PC-9 (cell line): ENCODE data around the gene NEO1. TPM values are rescaled to one million over a fixed set of nuclear protein-coding genes. Genes with fewer than 3 reads are reported as not detected.

ENCODE experiments used
- BruUV-seq: library from RNA; stranded (reverse); fragments of 400-500 nt; replicated peaks from 2 replicates; lab custom pipeline; 2021; lab: Mats Ljungman, UMichigan
- CTCF ChIA-PET: fragments of 300-600 bp; sonication (Branson Sonifier 250); formaldehyde crosslinking; loops from one replicate; lab custom pipeline; 2022; ENCODE audit warnings: antibody characterized with exemption; lab: Charles Lee
- POLR2A ChIA-PET: fragments of 300-600 bp; sonication (Branson Sonifier 250); formaldehyde crosslinking; loops from one replicate; lab custom pipeline; 2022; ENCODE audit warnings: antibody characterized with exemption; ENCODE audit not compliant: unreplicated experiment; lab: Charles Lee
- DNase-seq, 2 experiments: peaks; one replicate each; pipeline versions ENCODE4 v3.0.0 to v3.0.0-alpha.2; 2015 to 2022; ENCODE audit warnings: mixed read lengths in 1 of 2
- H2AFZ ChIP-seq: fragments of 200-600 bp; sonication (generic); 2 replicates; pipeline ENCODE4 v1.8.1; 2017; ENCODE audit warnings: antibody characterized with exemption
- H3F3A ChIP-seq: fragments of 200-600 bp; sonication (generic); 2 replicates; pipeline ENCODE4 v1.8.1; 2017; ENCODE audit warnings: antibody characterized with exemption, mild to moderate bottlenecking, low read depth; ENCODE audit not compliant: insufficient read depth
- H3K27ac ChIP-seq: fragments of 200-600 bp; sonication (generic); 2 replicates; pipeline ENCODE4 v1.6.1; 2016; ENCODE audit warnings: mixed run types
- H3K27me3 ChIP-seq: fragments of 200-600 bp; sonication (generic); 2 replicates; pipeline ENCODE4 v1.6.1; 2016; ENCODE audit warnings: low read depth, mixed run types; ENCODE audit not compliant: insufficient read depth
- H3K36me3 ChIP-seq: fragments of 200-600 bp; sonication (generic); 2 replicates; pipeline ENCODE4 v1.6.1; 2016; ENCODE audit warnings: low read depth, mixed run types
- H3K4me1 ChIP-seq: fragments of 200-600 bp; sonication (generic); replicated peaks from 2 replicates; pipeline ENCODE4 v1.6.1; 2016; ENCODE audit warnings: mixed run types; ENCODE audit not compliant: insufficient read depth
- H3K4me2 ChIP-seq: fragments of 200-600 bp; sonication (generic); 2 replicates; pipeline ENCODE4 v1.6.1; 2017; ENCODE audit warnings: mixed run types
- H3K4me3 ChIP-seq: fragments of 200-600 bp; sonication (generic); 2 replicates; pipeline ENCODE4 v1.6.1; 2016; ENCODE audit warnings: mixed run types
- H3K79me2 ChIP-seq: fragments of 200-600 bp; sonication (generic); 2 replicates; pipeline ENCODE4 v1.6.1; 2017; ENCODE audit warnings: low read depth, mixed run types
- H3K9me2 ChIP-seq: fragments of 200-600 bp; sonication (generic); 2 replicates; pipeline ENCODE4 v1.8.1; 2017; ENCODE audit warnings: mild to moderate bottlenecking; ENCODE audit not compliant: insufficient read depth
- H3K9me3 ChIP-seq: fragments of 200-600 bp; sonication (generic); 2 replicates; pipeline ENCODE4 v1.8.1; 2016; ENCODE audit warnings: low read depth; ENCODE audit not compliant: insufficient read depth
- H4K20me1 ChIP-seq: fragments of 200-600 bp; sonication (generic); 2 replicates; pipeline ENCODE4 v1.8.1; 2017; ENCODE audit not compliant: insufficient read depth
- CTCF ChIP-seq: fragments of 200-600 bp; sonication (generic); conservative IDR thresholded peaks from 2 replicates; pipeline ENCODE4 v1.6.1; 2017; ENCODE audit warnings: mixed run types, antibody characterized with exemption, mild to moderate bottlenecking, moderate library complexity
- EZH2 ChIP-seq: fragments of 200-600 bp; sonication (generic); IDR thresholded peaks from 2 replicates; pipeline ENCODE4 v1.8.0; 2017; ENCODE audit warnings: antibody characterized with exemption, low read depth
- intact Hi-C: fragments of 100-400 bp; cut with micrococcal nuclease; formaldehyde crosslinking; loops from one replicate; pipeline ENCODE4 v1.10.0; 2022; ENCODE audit not compliant: unreplicated experiment
- total RNA-seq: library from RNA; stranded (reverse); gene quantifications from 2 replicates; pipeline ENCODE4 v1.2.3, GENCODE V29; 2021

NEO1 gene
- total RNA-seq, 1 experiment from 2014 or later: 5.2 TPM

GRCh38 chr15:73015493-73015892 lies 36.8 kb upstream of the NEO1 start:
- ChIA-PET CTCF (interaction anchor here (0.5 kb wide), 1 partner anchor 1296 kb away, joined by 3 read pairs; no protein-coding TSS in a partner anchor), POLR2A (no interaction called here)
- Histone ChIP-seq H3K4me2 (no peak overlapping the region), H4K20me1 (no peaks in the 10 kb centered on the region), H3K4me1 (no peaks in the 10 kb centered on the region), H3K79me2 (no peaks in the 10 kb centered on the region), H3K27me3 (peaks cover 69% of the 10 kb centered on the region), H2AFZ (no peak overlapping the region), H3K4me3 (no peak overlapping the region), H3F3A (no peaks in the 10 kb centered on the region), H3K27ac (no peak overlapping the region), H3K9me3 (no peaks in the 10 kb centered on the region), H3K9me2 (no peaks in the 10 kb centered on the region), H3K36me3 (no peaks in the 10 kb centered on the region)
- BruUV-seq: no TSS peak
- TF ChIP-seq EZH2 (no peak), CTCF (no peak)
- no peak for DNase-seq
- intact Hi-C loops: no loop called here

- H3K9me2 ChIP-seq: no peaks in the 10 kb centered on the region
- no peaks in the 10 kb centered on the region for H3K36me3 ChIP-seq
- H3K9me3 ChIP-seq: no peaks in the 10 kb centered on the region
- H2AFZ ChIP-seq: no peak overlapping the region
- H3K4me2 ChIP-seq: no peak overlapping the region
- no peak overlapping the region for H3K4me3 ChIP-seq
- H3K4me1 ChIP-seq: no peaks in the 10 kb centered on the region
- ChIA-PET POLR2A (no interaction called here), CTCF (no interaction called here)
- H3F3A ChIP-seq: no peaks in the 10 kb centered on the region
- no peaks in the 10 kb centered on the region for H4K20me1 ChIP-seq
- H3K27me3 ChIP-seq: peaks cover 69% of the 10 kb centered on the region
- DNase-seq: no peak
- no peaks in the 10 kb centered on the region for H3K79me2 ChIP-seq
- intact Hi-C loops: no loop called here
- no peak overlapping the region for H3K27ac ChIP-seq
- BruUV-seq: no TSS peak
- TF ChIP-seq EZH2 (no peak), CTCF (no peak)
Measured at GRCh38 chr15:73017987-73018386, 34.3 kb upstream of the NEO1 start.

GRCh38 chr15:73019154-73019553 lies 33.1 kb upstream of the NEO1 start:
- CTCF ChIA-PET: no interaction called here
- no peaks in the 10 kb centered on the region for H4K20me1 ChIP-seq
- H3K4me1 ChIP-seq: no peaks in the 10 kb centered on the region
- no peak overlapping the region for H3K27ac ChIP-seq
- H3K4me3 ChIP-seq: no peak overlapping the region
- intact Hi-C loops: no loop called here
- H3K79me2 ChIP-seq: no peaks in the 10 kb centered on the region
- peaks cover 65% of the 10 kb centered on the region for H3K27me3 ChIP-seq
- no peaks in the 10 kb centered on the region for H3K9me2 ChIP-seq
- H3K4me2 ChIP-seq: no peak overlapping the region
- no peaks in the 10 kb centered on the region for H3K9me3 ChIP-seq
- TF ChIP-seq CTCF (no peak), EZH2 (no peak)
- no peak for DNase-seq
- H2AFZ ChIP-seq: no peak overlapping the region
- H3K36me3 ChIP-seq: no peaks in the 10 kb centered on the region
- BruUV-seq: no TSS peak
- H3F3A ChIP-seq: no peaks in the 10 kb centered on the region
- POLR2A ChIA-PET: no interaction called here
